DOHH2 (cell line): Measurements from ENCODE around the gene VWA5B1.

Source experiments
- CTCF ChIP-seq: fragments of 200-600 bp; sonication (generic); IDR thresholded peaks from one replicate; pipeline ENCODE4 v1.5.1; 2014; ENCODE audit warnings: antibody characterized with exemption, mild to moderate bottlenecking, low read depth, low read length; ENCODE audit not compliant: poor library complexity, severe bottlenecking
- EZH2phosphoT487 ChIP-seq: fragments of 200-600 bp; sonication (generic); IDR thresholded peaks from 2 replicates; pipeline ENCODE4 v1.6.1; 2017; ENCODE audit warnings: borderline replicate concordance, mild to moderate bottlenecking, antibody characterized with exemption, low read length, moderate library complexity, mixed read lengths

GRCh38 chr1:20346433-20346832 lies 55.8 kb downstream of the VWA5B1 start:
- TF ChIP-seq EZH2phosphoT487 = no peak
- TF ChIP-seq CTCF = no peak
